HTR-8/SVneo (cell line): ENCODE measurements around the gene NINJ2.
A peak's percentile ranks its signal among the peaks of the same experiment; 100 is the strongest.

Experiments
- DNase-seq: peaks from one replicate; pipeline ENCODE4 v3.0.0; 2011; ENCODE audit warnings: low spot score, mixed read lengths; ENCODE audit not compliant: insufficient read length
- FAIRE-seq: peaks from 2 replicates; lab custom pipeline; 2011; peaks lifted over from hg19 to GRCh38; lab: Jason Lieb, UNC

Gene NINJ2

DNA sequence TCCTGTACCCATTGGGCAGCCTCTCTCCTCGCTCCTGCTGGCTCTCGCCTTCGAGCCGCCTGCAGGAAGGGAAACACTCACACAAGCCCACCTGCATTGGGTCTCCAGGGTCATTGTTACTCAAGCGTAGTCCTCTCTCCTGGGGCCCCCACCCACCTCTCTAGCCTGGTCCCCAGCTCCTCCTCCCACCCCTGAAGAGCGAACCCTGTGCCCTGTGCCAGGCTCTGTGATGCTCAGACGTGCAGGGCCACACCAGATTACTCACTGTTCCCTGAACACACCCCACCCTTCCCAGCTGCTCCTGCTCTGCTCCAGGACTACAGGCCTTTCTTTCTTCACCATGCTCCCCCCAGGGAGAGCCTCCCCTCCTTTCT is 88.1 kb downstream of the NINJ2 start:
- DNase-seq = no peak
- FAIRE-seq = no peak

DNA sequence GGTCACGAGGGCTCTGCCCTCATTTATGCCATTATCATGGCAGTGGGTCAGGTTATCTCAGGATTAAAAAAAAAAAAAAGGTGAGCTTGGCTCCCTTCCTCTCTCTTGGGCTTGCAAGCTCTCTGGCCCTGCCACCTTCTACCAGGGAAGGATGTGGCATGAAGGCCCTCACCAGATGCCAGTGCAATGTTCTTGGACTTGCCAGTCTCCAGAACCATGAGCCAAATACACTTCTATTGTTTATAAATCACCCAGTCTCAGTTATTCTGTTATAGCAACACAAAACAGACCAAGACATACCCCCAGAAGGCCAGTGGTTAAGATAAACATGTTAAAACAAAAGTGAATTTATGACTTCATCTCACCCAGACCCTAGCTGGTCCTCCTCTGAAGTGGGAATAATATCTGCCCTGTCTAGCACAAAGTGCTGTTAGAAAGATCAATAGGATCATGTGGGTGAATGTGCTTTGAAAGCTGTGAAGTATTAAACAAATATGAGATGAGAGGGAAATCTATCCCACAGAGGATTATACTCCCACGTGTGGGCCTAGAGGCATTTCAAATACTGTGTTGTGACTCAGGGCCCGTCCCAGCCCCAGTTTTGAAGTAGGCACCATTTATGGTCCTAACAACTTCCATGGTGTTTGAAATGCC is 88.6 kb downstream of the NINJ2 start:
- FAIRE-seq (no peak), DNase-seq (no peak)

GRCh38 chr12:573232-573631 is 90.0 kb downstream of the NINJ2 start:
- FAIRE-seq (no peak), DNase-seq (no peak)

- no peak for DNase-seq
- FAIRE-seq = no peak
These were observed 90.7 kb downstream of the NINJ2 start for GRCh38 chr12:572532-572899.

- DNase-seq = no peak
- no peak for FAIRE-seq
These were observed 91.3 kb downstream of the NINJ2 start for GRCh38 chr12:571795-572531.

DNA sequence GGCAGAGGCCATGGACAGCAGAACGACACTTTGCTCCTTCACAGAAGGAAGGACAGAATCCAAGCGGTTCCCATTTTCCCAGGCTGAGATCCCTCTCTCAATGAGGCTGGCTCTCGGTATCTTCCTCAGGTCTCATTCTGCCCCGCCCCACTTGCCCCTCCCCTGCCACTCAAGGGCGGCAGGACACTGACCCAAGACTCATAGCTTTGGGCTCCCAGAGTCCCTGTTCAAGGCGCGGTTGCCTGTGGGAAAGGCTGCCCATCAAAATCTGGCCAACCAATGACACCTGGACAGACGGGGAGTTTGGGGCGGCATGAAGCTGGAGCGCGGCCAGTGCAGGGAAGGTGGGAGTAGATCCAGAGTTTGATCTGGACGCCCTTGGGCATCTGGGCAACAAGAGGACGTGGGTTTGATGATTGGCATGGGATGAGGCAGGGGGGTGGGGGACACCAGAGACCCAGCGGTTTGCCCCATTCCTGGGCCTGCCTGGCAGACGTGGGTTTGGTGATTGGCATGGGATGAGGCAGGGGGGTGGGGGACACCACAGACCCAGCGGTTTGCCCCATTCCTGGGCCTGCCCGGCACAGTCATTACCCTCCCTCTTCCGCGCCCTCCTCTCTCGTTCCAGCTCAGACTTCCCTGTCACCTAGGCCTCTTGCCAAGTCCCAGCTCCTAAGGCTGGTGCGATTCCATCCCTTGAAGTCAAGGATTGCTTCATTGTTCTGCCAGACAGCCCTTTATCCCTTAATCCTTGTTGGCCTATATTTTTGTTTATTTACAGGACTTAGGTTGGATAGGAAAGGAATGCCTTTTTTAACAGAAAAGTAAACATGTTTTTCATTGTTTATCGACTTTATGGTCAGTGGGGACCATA is 92.1 kb downstream of the NINJ2 start:
- DNase-seq (peak; percentile 63), FAIRE-seq (no peak)

- DNase-seq (peak; percentile 97), FAIRE-seq (peak; percentile 93)
These were observed 92.8 kb downstream of the NINJ2 start for GRCh38 chr12:570435-570920.

DNA sequence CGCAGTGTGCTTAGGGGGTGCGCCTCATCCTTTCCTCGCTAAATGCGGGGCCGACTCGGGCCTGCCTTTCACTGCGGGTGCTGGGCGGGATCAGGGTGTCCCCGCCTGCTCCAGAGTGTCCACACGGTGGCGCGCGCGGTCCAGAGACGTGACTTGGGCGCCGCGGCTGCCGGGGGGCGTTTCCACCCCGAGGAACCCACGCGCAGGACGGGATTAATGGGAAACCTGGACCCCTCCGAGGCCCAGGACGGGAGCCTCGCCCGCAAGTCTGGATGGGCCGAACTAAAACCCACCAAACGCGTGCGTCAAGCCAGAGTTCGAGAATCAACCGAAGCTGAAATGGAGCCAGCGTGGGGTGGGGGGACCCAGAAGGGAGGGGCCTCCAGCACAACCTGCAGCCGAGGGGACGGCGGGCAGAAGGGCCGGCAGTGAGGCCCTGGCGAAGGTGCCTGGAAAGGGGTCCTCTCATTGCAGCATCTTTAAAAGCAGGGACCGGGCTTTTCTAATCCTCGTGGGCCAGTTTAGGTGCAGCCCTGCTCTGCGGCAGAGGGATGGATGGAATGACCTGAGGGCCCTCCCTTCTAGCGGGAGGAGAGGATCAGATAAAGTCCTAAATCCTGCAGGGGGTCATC is 93.3 kb downstream of the NINJ2 start:
- FAIRE-seq (peak; percentile 90), DNase-seq (peak; percentile 96)

DNA sequence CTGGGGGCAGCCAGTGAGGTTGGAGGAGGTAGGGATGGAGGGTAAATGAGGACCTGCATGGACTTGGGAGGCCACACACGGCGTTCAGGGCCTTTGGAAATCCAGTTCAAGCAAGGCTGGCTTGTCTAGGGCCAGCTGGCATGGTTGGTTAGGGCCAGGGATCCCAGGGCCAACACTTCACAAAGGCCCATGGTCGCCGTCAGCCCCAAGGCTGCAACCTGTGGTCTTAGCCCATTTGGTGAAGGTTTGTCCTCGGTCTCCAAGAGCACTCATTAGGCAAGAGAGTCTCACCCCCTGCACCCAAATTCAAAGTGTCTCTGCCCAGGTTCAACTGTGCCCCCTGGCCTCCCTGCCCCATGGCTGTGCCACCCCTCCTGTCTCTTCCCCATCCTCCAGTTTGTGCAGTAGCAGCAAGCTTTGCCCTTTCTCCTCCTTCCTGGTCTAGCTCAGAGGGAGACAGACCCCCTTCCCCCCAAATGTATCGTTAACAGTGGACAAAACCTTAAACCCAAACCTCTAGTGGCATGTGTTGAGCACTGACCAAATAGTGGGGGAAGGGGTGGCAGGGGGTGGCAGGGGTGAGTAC is 94.1 kb downstream of the NINJ2 start:
- DNase-seq = no peak
- no peak for FAIRE-seq

GRCh38 chr12:568486-568885 is 94.8 kb downstream of the NINJ2 start:
- no peak for FAIRE-seq
- DNase-seq = no peak

DNA sequence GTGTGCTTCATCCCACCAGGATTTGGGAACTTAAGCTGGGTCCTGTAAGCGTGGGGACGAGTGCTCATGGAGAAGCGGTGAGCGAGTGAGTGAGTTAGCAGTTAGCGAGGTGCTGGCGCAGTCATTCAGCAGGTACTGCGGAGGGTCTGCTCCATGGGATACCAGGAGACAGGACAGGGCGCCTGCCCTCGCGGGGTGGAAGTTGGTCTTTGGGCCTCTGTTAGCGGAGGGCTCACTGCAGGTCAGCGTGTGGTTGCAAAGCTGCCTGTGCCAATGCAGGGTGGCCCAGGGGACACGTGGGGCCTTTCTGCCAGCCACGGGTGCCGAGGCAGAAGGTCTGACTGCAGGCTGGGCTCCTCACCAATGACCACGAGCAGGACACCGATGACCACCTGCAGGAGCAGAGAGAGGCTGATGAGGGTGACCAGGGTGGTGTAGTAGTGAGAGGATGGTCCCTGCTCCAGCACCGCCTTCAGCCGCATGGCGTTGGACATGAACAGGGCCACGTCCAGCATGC is 97.6 kb downstream of the NINJ2 start:
- no peak for FAIRE-seq
- no peak for DNase-seq

- DNase-seq = no peak
- no peak for FAIRE-seq
These were observed 98.1 kb downstream of the NINJ2 start for GRCh38 chr12:565161-565560.

GRCh38 chr12:563787-564298 is 99.4 kb downstream of the NINJ2 start:
- no peak for DNase-seq
- no peak for FAIRE-seq

GRCh38 chr12:563250-563781 is 99.9 kb downstream of the NINJ2 start:
- DNase-seq (no peak), FAIRE-seq (peak; percentile 40)

- DNase-seq (no peak), FAIRE-seq (no peak)
These were observed 100.6 kb downstream of the NINJ2 start for GRCh38 chr12:562634-563033.

DNA sequence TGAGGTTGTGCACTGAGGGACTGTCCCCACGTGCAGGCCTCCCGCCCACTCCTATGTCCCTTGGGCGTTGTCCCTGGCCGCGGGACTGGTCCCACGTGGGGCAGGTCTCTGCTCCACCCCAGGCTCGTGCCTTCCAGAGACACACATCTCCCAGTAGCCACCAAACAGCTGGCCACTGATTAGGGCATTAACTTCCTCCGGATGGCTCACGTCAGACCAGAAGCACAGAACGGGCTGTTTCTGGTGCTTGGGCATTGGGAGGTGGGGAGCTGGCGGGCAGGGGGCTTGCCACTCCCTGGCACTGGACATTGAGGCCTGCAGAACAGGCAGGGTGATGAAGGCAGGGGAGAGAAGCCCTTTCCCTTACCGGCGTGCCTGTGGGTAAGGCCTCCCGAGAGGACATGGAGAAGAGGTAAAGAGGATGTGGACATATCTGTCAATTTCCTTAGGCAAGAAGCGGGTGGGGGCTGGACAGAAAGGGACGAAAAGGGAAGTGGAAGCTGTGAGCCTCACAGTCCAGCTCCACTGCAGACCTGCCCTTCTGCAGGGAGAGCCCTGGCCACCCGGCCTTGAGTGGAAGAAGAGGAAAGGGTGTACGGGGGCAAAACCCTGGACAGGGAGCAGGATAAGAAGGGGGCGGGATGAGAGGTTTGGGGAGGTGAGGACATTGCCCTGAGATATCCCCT is 101.2 kb downstream of the NINJ2 start:
- FAIRE-seq (no peak), DNase-seq (no peak)

GRCh38 chr12:561391-561705 is 101.9 kb downstream of the NINJ2 start:
- DNase-seq (no peak), FAIRE-seq (no peak)

- DNase-seq (no peak), FAIRE-seq (no peak)
These were observed 102.4 kb downstream of the NINJ2 start for GRCh38 chr12:560691-561390.
